ENCODE measurements around the gene SLC24A3. TPM values are rescaled to one million over a fixed set of nuclear protein-coding genes. Genes with fewer than 3 reads are reported as not detected.

The SLC24A3 gene
- total and polyA plus RNA-seq, 2 experiments from 2014 or later = 0.48 to 1.7 TPM

DNA sequence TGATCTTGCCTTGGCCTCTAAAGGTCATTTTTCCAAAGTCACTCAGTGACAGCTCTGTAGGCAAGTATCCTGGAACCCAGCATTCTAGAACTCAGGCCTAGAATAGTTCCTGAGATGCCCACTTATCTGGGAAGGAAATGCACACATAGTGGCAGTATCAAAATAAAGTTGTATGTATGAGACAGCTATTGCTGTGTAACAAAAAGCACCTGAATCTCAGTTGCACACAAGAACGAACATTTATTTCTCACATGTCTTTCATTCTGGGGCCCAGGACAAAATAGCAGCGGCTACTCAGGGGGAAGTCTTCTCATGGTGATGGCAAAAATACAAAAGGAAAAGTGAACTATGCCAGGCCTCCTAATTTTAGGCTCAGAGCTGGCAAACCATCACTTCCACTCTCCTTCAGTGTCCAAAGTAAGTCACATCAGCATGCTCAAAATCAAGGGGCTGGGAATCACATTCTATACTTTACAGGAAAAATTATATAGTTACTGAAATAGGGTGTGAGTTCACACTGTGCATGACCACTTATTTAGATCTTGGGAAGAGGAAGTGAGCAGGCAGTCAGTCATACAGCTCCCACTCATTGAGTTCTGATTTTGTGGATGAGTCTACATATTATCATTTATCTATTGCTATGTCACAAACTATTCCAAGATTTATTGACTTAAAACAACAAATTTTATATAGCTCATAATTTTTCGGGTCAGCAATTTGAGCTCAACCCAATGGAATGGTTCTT, 412.0 kb downstream of the SLC24A3 start:
- Histone ChIP-seq H3K36me3 (replicated peaks; ENCODE audit: insufficient read depth, low read depth) (no peaks in the 10 kb centered on the region), H3K9me2 (replicated peaks; ENCODE audit: insufficient read depth) (no peaks in the 10 kb centered on the region), H3K9me3 (ENCODE audit: low read depth) (peaks cover 3% of the 10 kb centered on the region), H3K27me3 (no peaks in the 10 kb centered on the region), H3K79me2 (no peaks in the 10 kb centered on the region), H4K20me1 (ENCODE audit: insufficient read depth, poor library complexity, severe bottlenecking) (no peaks in the 10 kb centered on the region), H3K4me3 (no peak overlapping the region), H2AFZ (no peak overlapping the region), H3K27ac (no peak overlapping the region), H3K4me2 (no peak overlapping the region), H3K4me1 (ENCODE audit: insufficient read depth) (no peaks in the 10 kb centered on the region)
- WGBS (ENCODE audit: low lambda C conversion rate, missing lambda C conversion rate) = 97% methylated on average over 3 of the region's 3 CpGs
- TF ChIP-seq, protein P1, sequence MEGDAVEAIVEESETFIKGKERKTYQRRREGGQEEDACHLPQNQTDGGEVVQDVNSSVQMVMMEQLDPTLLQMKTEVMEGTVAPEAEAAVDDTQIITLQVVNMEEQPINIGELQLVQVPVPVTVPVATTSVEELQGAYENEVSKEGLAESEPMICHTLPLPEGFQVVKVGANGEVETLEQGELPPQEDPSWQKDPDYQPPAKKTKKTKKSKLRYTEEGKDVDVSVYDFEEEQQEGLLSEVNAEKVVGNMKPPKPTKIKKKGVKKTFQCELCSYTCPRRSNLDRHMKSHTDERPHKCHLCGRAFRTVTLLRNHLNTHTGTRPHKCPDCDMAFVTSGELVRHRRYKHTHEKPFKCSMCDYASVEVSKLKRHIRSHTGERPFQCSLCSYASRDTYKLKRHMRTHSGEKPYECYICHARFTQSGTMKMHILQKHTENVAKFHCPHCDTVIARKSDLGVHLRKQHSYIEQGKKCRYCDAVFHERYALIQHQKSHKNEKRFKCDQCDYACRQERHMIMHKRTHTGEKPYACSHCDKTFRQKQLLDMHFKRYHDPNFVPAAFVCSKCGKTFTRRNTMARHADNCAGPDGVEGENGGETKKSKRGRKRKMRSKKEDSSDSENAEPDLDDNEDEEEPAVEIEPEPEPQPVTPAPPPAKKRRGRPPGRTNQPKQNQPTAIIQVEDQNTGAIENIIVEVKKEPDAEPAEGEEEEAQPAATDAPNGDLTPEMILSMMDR (IDR thresholded peaks at IDR 0.05; ENCODE audit: poor library complexity) = no peak
- TF ChIP-seq EZH2phosphoT487 (IDR thresholded peaks at IDR 0.05; ENCODE audit: low read depth, severe bottlenecking, unreplicated experiment) (no peak), EZH2 (IDR thresholded peaks at IDR 0.05; ENCODE audit: borderline replicate concordance) (no peak)
- DNase-seq (ENCODE audit: low spot score) = no peak

DNA sequence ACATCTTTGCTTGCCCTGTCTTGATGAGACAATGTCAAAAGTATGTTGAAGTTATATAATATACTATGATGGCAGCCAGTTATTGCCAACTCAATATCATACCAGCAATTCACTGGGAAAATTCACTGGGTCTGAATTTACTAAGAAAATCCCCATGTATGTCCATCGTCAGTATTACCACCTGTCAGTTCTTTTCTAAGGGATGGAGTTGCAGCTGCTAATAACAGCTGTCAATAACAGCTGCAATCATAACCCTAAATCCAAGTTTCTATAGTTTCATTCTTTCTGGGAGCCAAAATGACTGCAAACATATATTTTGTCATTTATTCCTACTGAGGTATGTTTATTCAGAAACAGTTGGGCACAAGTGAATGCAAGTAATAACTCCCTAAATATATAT, 413.0 kb downstream of the SLC24A3 start:
- Histone ChIP-seq H3K27me3 (no peaks in the 10 kb centered on the region), H3K4me2 (no peak overlapping the region), H3K27ac (no peak overlapping the region), H2AFZ (no peak overlapping the region), H3K4me3 (no peak overlapping the region), H3K9me3 (ENCODE audit: low read depth) (peaks cover 3% of the 10 kb centered on the region), H4K20me1 (ENCODE audit: insufficient read depth, poor library complexity, severe bottlenecking) (no peaks in the 10 kb centered on the region), H3K4me1 (ENCODE audit: insufficient read depth) (no peaks in the 10 kb centered on the region), H3K79me2 (no peaks in the 10 kb centered on the region), H3K36me3 (replicated peaks; ENCODE audit: insufficient read depth, low read depth) (no peaks in the 10 kb centered on the region), H3K9me2 (replicated peaks; ENCODE audit: insufficient read depth) (no peaks in the 10 kb centered on the region)
- DNase-seq (ENCODE audit: low spot score) = no peak
- WGBS (ENCODE audit: low lambda C conversion rate, missing lambda C conversion rate) = 92% methylated on average over 1 of the region's 1 CpG
- no peak for TF ChIP-seq EZH2 (IDR thresholded peaks at IDR 0.05; ENCODE audit: borderline replicate concordance)
- TF ChIP-seq, protein P1 (IDR thresholded peaks at IDR 0.05; ENCODE audit: poor library complexity) = no peak
- TF ChIP-seq EZH2phosphoT487 (IDR thresholded peaks at IDR 0.05; ENCODE audit: low read depth, severe bottlenecking, unreplicated experiment) = no peak

DNA sequence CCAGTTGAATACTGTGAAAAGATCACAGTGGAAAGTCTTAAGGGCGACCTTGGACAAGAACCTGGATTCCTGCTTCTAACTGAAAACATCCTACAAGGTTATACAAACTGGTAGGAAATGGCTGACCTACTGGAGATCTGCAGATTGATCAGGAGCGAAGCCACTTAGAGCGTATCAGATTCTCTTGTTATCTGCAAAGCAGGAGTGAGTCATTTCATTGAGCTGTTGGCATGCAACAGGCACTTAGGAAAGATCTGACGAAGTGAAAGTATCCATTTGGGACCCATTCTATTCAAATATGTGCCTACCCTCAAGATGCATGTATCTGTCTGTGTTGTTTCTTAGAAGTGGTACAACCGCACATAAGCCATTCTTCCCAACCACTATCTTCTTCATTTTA, 414.5 kb downstream of the SLC24A3 start:
- Histone ChIP-seq H3K79me2 (no peaks in the 10 kb centered on the region), H3K4me1 (ENCODE audit: insufficient read depth) (no peaks in the 10 kb centered on the region), H3K9me2 (replicated peaks; ENCODE audit: insufficient read depth) (no peaks in the 10 kb centered on the region), H2AFZ (no peak overlapping the region), H3K36me3 (replicated peaks; ENCODE audit: insufficient read depth, low read depth) (no peaks in the 10 kb centered on the region), H3K27me3 (no peaks in the 10 kb centered on the region), H3K4me2 (no peak overlapping the region), H3K9me3 (ENCODE audit: low read depth) (peaks cover 3% of the 10 kb centered on the region), H3K27ac (no peak overlapping the region), H4K20me1 (ENCODE audit: insufficient read depth, poor library complexity, severe bottlenecking) (no peaks in the 10 kb centered on the region), H3K4me3 (no peak overlapping the region)
- DNase-seq (ENCODE audit: low spot score) = no peak
- 63% methylated on average over 5 of the region's 5 CpGs for WGBS (ENCODE audit: low lambda C conversion rate, missing lambda C conversion rate)
- no peak for TF ChIP-seq EZH2phosphoT487 (IDR thresholded peaks at IDR 0.05; ENCODE audit: low read depth, severe bottlenecking, unreplicated experiment)
- no peak for TF ChIP-seq EZH2 (IDR thresholded peaks at IDR 0.05; ENCODE audit: borderline replicate concordance)
- TF ChIP-seq, protein P1 (IDR thresholded peaks at IDR 0.05; ENCODE audit: poor library complexity) = no peak
